Measurements from ENCODE around the gene ZNF678.

The ZNF678 gene

GRCh38 chr1:227563324-227564201, at the start of gene ZNF678:
ZNF678 (plus strand) TSS chr1:227563556; CDS start chr1:227650992, 87,436 bp downstream.
- Histone ChIP-seq H4K20me1 (ENCODE audit: control insufficient read depth, insufficient read depth, low read depth, low read length) (no peaks in the 10 kb centered on the region), H3K9me2 (replicated peaks; ENCODE audit: control insufficient read depth, low read length) (no peaks in the 10 kb centered on the region)

GRCh38 chr1:227518876-227519275, 44.5 kb upstream of the ZNF678 start:
- no peaks in the 10 kb centered on the region for H4K20me1 ChIP-seq (ENCODE audit: control insufficient read depth, insufficient read depth, low read depth, low read length)
- no peaks in the 10 kb centered on the region for H3K9me3 ChIP-seq (ENCODE audit: control insufficient read depth, insufficient read depth, low read length)
- no peaks in the 10 kb centered on the region for H3K27me3 ChIP-seq (ENCODE audit: control insufficient read depth, low read length)
- H3K79me2 ChIP-seq (ENCODE audit: control insufficient read depth, low read length) = no peaks in the 10 kb centered on the region
- H3K4me2 ChIP-seq (ENCODE audit: low read length) = no peak overlapping the region
- H3K9me2 ChIP-seq (replicated peaks; ENCODE audit: control insufficient read depth, low read length) = no peaks in the 10 kb centered on the region
- no peak overlapping the region for H3K4me3 ChIP-seq (ENCODE audit: low read length)
- no peaks in the 10 kb centered on the region for H3F3A ChIP-seq (ENCODE audit: control insufficient read depth, insufficient read depth)
- H3K27ac ChIP-seq (ENCODE audit: low read depth, low read length) = no peak overlapping the region
- TF ChIP-seq CTCF (IDR thresholded peaks at IDR 0.05; ENCODE audit: low read depth, low read length, poor library complexity, severe bottlenecking) (no peak), EZH2phosphoT487 (IDR thresholded peaks at IDR 0.05; ENCODE audit: borderline replicate concordance, low read length) (no peak)
- H3K4me1 ChIP-seq (ENCODE audit: control insufficient read depth, low read length) = no peaks in the 10 kb centered on the region
- no peaks in the 10 kb centered on the region for H3K36me3 ChIP-seq (ENCODE audit: control insufficient read depth, low read length)

More at GRCh38 chr1:227563324-227564201, at the start of gene ZNF678:
- peak within 1 kb of the TSS; percentile 76 for H3K4me2 ChIP-seq (ENCODE audit: low read length)
- H3K4me3 ChIP-seq (ENCODE audit: low read length) = peak within 1 kb of the TSS; percentile 84
- peaks cover 11% of the 10 kb centered on the region for H3K36me3 ChIP-seq (ENCODE audit: control insufficient read depth, low read length)
- peak within 1 kb of the TSS; percentile 77 for H3K27ac ChIP-seq (ENCODE audit: low read depth, low read length)
- H3K4me1 ChIP-seq (ENCODE audit: control insufficient read depth, low read length) = peaks cover 20% of the 10 kb centered on the region
- no peaks in the 10 kb centered on the region for H3F3A ChIP-seq (ENCODE audit: control insufficient read depth, insufficient read depth)
- H3K9me3 ChIP-seq (ENCODE audit: control insufficient read depth, insufficient read depth, low read length) = peaks cover 3% of the 10 kb centered on the region
- H3K27me3 ChIP-seq (ENCODE audit: control insufficient read depth, low read length) = no peaks in the 10 kb centered on the region
- peaks cover 45% of the 10 kb centered on the region for H3K79me2 ChIP-seq (ENCODE audit: control insufficient read depth, low read length)
- TF ChIP-seq CTCF (IDR thresholded peaks at IDR 0.05; ENCODE audit: low read depth, low read length, poor library complexity, severe bottlenecking) (no peak), EZH2phosphoT487 (IDR thresholded peaks at IDR 0.05; ENCODE audit: borderline replicate concordance, low read length) (no peak)

- Histone ChIP-seq H3K27ac (ENCODE audit: low read depth, low read length) (no peak overlapping the region), H3K4me2 (ENCODE audit: low read length) (no peak overlapping the region), H3K36me3 (ENCODE audit: control insufficient read depth, low read length) (no peaks in the 10 kb centered on the region), H3F3A (ENCODE audit: control insufficient read depth, insufficient read depth) (no peaks in the 10 kb centered on the region), H3K9me3 (ENCODE audit: control insufficient read depth, insufficient read depth, low read length) (no peaks in the 10 kb centered on the region), H4K20me1 (ENCODE audit: control insufficient read depth, insufficient read depth, low read depth, low read length) (no peaks in the 10 kb centered on the region), H3K9me2 (replicated peaks; ENCODE audit: control insufficient read depth, low read length) (no peaks in the 10 kb centered on the region), H3K79me2 (ENCODE audit: control insufficient read depth, low read length) (no peaks in the 10 kb centered on the region), H3K4me3 (ENCODE audit: low read length) (no peak overlapping the region), H3K27me3 (ENCODE audit: control insufficient read depth, low read length) (no peaks in the 10 kb centered on the region), H3K4me1 (ENCODE audit: control insufficient read depth, low read length) (no peaks in the 10 kb centered on the region)
- TF ChIP-seq EZH2phosphoT487 (IDR thresholded peaks at IDR 0.05; ENCODE audit: borderline replicate concordance, low read length) (no peak), CTCF (IDR thresholded peaks at IDR 0.05; ENCODE audit: low read depth, low read length, poor library complexity, severe bottlenecking) (no peak)
Measured at GRCh38 chr1:227521782-227522181, 41.6 kb upstream of the ZNF678 start.

All from DOHH2 (cell line).